Colon (tissue), 2 donors: Measurements from ENCODE around the gene OR5K2.

Experiments used
- FAIRE-seq: peaks from 2 replicates; lab custom pipeline; 2012; peaks lifted over from hg19 to GRCh38; lab: Jason Lieb, UNC
- donor health status: control.
- donor health status: control.

The OR5K2 gene

DNA sequence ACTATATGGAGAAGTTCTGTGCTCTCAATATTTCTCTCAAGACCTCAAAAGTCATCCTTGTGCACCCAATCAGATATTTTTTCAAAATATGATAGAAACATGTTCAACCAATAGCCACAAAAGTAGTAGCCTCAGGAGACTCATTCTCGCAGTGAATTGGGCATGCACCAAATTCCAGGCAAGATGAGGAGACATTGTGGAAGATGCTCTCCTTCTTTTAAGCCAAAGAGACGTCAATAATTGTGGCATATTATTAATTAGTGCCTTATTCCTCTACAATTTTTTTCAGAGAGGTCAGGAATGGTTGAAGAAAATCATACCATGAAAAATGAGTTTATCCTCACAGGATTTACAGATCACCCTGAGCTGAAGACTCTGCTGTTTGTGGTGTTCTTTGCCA, at the start of gene OR5K2:
Gene OR5K2, plus strand, starts transcription at position 301 of the 400 bp plus-strand sequence. Its CDS starts 0 bp downstream, at position 301.
- no peak for FAIRE-seq

GRCh38 chr3:98449606-98450193, 47.8 kb upstream of the OR5K2 start:
- no peak for FAIRE-seq

- no peak for FAIRE-seq
These were observed 47.1 kb upstream of the OR5K2 start for GRCh38 chr3:98450372-98450771.

GRCh38 chr3:98453827-98454226, 43.7 kb upstream of the OR5K2 start:
- no peak for FAIRE-seq

DNA sequence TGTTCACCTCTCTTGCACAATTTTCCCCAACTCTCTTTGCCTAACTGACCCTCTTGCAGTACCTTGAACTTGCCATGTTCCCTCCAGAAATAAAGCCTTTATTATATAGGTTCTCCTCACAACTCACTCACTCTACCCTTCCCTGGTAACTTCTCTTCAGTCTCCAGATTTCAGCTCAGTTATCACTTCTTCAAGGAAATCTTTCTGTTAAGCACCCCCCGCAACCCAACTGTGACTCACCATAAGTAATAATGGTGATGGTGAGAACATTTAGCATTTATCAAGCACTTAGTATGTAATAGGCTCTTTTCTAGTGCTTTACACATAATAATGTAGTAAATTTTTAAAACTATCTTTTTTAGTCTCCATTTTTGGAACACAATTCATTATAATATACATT, 42.6 kb upstream of the OR5K2 start:
- no peak for FAIRE-seq

- no peak for FAIRE-seq
These were observed 39.9 kb upstream of the OR5K2 start for GRCh38 chr3:98457543-98457942.

GRCh38 chr3:98460220-98460619, 37.3 kb upstream of the OR5K2 start:
- FAIRE-seq = no peak

DNA sequence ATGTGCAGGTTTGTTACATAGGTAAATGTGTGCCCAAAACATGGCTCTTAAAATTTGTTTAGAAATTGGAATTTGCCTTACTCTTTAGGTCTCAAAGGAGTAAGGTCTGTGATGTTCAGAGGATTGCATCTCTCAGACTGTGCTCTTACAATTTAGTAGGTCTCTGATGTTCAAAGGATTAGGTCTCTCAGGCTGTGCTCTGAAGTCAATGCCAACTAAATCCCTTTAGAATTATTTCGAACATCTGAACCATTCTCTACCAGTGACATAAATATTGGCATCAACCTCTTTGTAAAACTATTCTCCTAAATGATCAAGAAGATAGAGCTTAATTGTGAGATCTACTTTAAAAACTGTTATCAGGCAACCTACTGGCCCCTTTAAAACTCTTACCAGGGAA, 34.6 kb upstream of the OR5K2 start, which contains the start of gene OR5K1:
Gene OR5K1, plus strand, starts transcription at position 301 of the 400 bp plus-strand sequence. CDS start 6,376 bp downstream, outside the sequence.
- FAIRE-seq = no peak

GRCh38 chr3:98482717-98483482, 14.6 kb upstream of the OR5K2 start:
- FAIRE-seq = no peak

GRCh38 chr3:98483626-98484025, 13.9 kb upstream of the OR5K2 start:
- FAIRE-seq = no peak

- no peak for FAIRE-seq
These were observed 2.5 kb downstream of the OR5K2 start for GRCh38 chr3:98500019-98500418.

GRCh38 chr3:98501270-98501669, 3.8 kb downstream of the OR5K2 start:
- no peak for FAIRE-seq

DNA sequence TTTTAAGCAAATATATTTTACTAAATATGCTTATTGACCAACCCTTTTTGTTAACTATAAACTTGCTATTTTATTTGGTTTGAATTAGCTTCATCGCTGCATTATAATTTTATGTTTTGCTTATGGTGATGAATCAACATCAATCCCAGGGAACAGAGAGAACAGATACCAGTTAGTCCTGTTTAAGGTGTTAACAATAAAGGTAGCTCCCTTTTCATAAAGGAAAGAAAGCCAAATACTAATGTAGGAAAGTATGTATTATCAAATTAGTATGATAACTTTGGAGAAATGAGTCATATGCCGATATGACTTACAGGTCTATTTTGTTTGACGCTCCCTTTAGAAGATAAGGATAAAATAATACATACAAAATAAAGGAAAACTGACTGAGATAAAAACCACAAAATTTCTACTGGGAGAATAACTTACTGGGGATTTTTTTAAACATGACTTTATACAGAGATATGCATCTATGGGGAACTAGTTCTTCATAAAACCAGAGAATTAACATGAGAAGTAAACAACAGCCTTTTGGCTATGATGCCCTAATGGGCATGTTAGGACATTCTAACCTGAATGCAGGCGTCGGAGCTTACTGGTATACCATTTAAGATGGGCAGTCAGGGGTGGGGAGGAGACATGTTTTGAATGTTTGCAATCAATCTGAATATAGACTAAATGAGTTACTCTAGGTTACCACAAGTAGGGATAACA, 4.5 kb downstream of the OR5K2 start:
- FAIRE-seq = no peak

DNA sequence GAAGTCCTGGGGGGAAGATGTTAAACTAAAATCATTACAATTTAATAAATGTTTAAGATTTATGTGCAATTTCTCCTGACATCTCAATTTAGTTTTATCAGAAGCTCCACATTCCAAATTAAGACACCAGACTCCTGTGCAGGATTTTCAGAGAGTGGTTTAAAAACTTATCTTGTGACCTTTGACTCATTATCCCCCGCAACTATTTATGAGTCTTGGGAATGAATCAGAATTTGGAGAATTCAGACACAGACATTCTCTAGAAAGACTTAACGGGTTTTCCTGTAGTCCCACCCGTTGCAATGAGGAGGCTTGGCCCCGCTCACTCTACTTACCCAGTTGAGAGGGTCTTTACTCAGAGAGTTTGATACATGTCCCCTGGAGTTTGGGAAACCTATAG, 7.1 kb downstream of the OR5K2 start:
- no peak for FAIRE-seq

DNA sequence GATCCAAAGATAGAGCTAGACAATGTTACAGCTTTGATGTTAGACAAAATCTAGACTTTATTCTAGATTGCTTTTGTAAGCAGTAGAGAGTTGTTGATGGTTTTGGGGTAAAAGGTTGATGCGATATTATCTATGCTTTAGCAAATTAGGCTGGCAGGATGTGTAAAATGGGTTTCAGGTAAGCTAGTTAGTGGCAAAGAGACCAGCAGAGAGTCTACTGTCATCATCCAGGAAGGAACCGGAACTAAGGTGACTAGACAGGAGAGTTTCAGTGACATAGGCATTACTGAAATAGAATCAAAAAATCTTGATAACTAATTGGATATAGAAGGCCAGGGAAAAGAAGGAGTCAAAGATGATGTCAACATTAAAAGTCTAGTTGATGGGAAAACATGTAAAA, 11.1 kb downstream of the OR5K2 start:
- FAIRE-seq = no peak

- FAIRE-seq = no peak
These were observed 15.1 kb downstream of the OR5K2 start for GRCh38 chr3:98512576-98512975.

DNA sequence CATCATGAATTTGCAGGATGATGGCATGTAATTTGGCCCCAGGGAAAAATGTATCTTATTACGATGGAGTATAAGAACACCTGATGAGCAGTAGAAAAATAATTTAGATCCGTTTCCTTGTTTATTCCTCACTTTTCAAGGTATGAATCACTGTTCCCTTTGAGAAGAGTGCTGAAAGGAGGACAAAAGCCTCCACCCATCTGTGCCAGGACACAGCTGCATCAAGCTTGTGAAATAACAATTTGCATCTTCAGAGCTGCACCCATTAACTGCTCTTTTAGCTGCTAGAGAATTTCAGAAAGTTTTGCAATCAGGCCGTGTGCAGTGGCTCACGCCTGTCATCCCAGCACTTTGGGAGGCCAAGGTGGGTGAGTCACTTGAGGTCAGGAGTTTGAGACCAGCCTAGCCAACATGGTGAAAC, 15.6 kb downstream of the OR5K2 start:
- no peak for FAIRE-seq

DNA sequence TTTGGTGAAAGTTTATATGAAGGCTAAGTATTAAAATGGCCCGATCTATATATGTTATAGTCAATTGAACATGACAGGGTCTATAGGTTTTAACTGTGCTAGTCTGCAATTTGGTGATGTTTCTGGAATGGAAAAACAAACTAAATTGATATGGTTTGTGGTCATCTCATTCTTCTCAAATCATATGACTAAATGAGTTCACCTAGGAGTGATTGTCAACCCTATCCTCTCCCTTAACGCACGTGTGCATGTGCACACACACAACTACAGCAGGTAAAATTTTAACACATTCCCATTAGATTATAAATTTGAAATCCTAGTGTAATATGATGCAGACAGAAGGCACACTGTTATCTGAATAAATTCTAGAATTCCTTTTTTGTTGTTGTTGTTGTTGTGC, 16.3 kb downstream of the OR5K2 start:
- FAIRE-seq = no peak

- FAIRE-seq = no peak
These were observed 17.5 kb downstream of the OR5K2 start for GRCh38 chr3:98514948-98515347.

GRCh38 chr3:98518816-98519215, 21.3 kb downstream of the OR5K2 start:
- no peak for FAIRE-seq

- no peak for FAIRE-seq
These were observed 21.9 kb downstream of the OR5K2 start for GRCh38 chr3:98519351-98519750.

DNA sequence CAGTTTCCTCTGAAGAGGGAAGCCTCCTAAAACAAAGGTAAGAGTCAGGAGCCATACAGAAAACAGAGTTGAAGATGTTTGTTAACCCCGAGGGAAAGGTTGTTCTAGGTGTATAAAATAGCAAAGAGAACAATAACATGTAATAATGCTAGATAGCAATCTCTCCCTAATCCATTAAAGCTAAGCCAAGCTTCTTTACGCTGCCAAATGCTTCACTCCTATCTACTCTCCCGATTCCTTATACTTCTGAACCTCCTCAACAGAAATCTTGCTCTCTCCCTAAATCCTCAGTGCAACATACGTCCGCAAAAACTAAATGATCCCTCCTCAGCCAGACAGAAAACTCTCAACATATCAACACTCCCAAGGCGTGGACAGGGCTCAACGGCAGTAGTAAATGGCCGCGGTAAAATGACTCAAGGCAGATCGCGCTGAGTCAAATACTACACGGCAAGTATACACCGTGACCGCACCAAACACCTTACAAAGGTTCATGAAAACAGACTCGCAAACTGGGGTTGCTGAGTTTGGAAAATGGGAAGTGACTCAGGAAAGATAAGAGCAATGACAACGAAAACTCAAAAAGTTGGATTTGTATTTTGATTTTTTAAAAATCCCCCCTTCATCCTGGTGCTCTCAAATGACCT, 24.5 kb downstream of the OR5K2 start:
- FAIRE-seq = no peak
